Stimulated activated CD4-positive, alpha-beta T cell treated with anti-CD3 and anti-CD28 coated beads, TNF-alpha, amount 100 ng/mL, for 24 hours (primary cell): ENCODE data around the gene HBB.

Source experiments
- DNase-seq, 3 experiments: peaks; one replicate each; pipeline ENCODE4 v3.0.0-alpha.2; 2020; ENCODE audit warnings: low read depth in 3 of 3

Gene HBB

DNA sequence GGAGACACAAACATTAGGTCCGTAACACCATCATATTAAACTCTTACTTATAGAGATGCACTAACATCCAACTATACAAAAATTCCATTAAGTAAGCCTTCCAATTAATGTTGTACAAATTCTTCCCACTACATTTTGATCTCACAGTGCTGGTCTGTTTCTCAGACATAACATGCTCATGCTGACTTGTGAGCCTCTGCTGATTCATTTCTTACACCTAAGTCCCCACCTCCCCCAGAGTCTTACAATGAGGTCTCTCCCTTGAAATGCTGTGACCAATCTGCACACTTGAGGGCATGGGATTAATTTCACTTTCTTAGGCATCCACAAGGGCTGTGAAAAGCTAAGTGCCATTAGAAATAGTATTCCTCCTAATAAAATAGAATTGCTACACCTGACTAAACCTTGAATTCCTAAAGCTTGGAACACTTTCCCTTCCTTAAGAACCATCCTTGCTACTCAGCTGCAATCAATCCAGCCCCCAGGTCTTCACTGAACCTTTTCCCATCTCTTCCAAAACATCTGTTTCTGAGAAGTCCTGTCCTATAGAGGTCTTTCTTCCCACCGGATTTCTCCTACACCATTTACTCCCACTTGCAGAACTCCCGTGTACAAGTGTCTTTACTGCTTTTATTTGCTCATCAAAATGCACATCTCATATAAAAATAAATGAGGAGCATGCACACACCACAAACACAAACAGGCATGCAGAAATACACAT is 20.8 kb upstream of the HBB start:
- no peak for DNase-seq

DNA sequence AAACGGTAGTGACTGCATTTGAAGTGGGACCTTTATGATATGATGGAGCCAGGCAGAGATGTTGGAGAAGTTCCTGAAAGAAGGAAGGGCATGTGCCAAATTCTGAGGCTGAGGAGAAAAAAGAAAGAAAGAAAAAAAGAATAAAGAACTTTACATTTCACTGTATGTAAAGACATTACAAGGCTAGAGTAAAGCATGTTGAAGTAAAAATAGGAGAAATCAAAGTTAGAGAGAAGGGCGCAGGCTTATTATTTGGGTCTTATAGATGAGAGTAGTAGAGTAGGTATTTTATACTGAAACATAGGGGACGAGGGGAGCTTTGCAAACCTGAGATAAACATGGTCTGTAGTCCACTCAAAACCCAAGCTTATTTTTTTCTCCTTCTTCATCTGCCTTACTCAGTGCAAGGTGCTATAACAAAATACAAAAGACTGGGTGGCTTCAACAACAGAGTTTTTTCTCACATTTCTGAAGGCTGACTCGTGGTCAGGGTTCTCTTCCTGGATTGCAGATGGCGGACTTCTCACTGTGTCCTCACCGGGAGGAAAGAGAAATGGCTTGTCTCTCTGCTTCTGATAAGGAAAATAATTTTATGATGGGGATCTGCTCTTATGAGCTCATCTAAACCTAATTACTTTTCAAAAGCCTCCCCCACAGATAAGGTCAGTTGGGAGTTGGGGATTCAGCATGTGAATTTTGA is 20.1 kb upstream of the HBB start:
- no peak for DNase-seq

DNA sequence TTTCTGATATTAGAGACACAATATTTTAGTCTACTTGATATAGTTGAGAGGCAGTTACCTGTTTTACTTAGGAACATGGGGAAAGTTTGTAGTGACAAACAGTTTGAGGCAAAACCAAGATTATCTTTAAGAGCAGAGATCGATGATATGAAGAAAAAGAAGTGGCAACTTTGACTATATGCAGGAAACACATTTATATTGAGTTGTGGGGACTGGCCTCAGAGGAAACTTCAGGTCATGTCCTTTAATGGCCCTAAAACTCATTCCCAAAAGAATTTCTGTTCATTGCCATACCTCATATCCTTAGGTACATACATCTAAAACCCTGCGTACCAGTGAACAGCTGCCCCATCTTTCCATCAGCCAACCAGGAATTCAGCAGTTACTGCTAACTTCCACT is 18.3 kb upstream of the HBB start:
- no peak for DNase-seq

DNA sequence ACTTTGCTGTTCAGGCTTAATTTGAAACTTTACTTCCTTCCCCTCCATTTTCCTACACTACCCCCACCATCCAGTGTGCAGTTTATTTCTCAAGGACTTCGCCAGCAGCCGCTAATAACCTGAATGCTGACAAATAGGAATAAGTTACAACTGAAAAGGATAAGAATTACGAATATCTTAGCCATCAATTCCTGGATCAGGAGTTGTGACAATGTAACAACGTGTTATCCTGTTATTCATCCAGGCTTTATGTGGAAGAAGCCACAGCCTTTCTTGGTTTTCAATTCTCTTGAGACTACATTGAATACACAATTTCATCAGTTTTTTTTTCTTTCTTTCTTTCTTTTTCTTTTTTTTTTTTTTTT is 16.9 kb upstream of the HBB start:
- no peak for DNase-seq

DNA sequence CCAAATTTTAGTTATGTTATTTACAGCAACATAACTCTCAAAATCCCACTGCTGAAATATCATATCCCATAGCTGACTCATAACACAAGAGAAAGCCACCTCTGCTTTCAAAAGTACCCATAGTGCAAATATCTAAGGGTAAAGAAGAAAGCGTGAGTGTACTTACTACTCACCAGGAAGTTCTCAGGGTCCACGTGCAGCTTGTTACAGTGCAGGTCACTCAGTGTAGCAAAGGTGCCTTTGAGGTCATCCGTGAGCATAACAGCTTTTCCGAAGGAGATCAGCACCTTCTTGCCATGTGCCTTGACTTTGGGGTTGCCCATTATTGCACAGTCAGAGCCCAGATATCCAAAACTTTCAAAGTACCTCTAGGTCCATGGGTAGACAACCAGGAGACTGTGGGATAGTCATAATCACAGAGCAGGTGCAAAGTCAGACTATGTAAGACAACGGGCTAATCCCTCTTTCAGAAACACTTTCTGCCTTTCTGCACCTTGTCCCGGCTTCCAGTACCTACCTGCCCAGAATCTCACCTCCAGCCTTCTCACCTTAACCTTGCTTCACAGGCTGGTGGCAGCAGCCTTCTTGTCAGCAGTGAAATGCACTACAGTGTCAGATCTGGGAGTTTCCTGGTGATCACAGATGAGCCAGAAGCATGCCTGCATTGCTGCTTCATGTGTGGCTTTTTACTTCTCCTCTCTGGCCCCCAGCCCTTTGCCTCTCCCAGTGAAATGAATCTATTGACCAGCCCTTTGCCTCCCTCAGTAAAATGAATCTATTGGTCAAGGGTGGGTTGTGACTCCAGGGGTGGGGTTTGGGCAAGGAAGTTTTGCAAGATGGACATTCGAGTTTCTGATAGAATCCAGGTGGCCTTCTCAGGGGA is 16.3 kb upstream of the HBB start:
- DNase-seq: no peak

DNA sequence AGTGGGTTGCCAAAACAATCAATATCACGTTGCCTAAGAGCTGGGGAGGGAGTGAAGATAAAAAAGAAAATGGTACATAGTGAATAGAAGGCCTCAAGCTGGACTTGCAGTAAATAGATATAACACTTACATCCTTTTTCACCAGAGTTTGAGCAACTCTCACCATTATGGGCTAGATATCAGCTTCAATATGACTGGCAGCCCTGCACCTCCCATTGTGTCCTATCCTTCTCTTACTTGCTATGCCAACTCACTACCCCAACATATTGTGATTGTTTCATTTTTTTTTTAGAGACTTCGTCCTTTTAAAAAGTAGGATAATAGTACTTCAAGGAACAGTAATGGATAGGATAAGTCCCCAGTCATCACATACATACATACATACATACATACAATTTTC is 15.3 kb upstream of the HBB start:
- DNase-seq: no peak

DNA sequence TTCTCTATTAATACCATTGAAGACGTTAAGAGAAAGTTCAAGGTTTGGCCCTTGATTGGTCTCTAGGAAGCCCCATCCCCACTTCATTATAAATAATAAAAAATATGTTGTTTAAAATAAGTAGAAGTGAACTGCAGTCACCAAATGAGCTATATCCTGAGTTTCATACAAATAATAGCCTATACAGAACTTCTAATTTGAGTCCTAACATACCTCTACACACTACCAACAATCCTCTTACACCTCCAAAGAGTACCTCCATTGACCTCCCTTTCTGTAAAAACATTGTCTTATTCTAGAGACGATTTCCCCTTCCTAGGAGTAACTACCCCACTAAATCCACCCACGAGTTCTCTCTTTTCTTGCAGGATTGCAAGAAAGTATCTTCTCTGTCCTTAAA is 14.6 kb upstream of the HBB start:
- no peak for DNase-seq

DNA sequence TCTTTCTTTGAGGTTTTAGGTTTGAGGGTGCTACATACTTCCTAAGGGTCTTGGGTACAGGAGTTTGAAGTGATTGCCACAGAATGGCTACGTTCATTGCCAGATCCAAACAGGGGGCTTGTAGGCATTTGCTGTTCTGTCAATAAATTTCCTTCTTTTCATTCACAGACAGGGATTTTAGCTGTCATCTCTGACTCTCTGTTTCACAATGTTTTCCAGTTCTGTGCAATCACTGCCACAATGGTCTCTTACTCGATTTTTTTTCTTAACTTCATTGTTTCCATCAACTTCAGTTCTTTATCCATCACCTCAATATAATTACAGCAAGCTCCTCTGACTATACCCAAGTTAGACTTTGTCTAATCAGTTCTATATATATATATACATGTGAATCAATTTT is 13.6 kb upstream of the HBB start:
- DNase-seq: no peak

DNA sequence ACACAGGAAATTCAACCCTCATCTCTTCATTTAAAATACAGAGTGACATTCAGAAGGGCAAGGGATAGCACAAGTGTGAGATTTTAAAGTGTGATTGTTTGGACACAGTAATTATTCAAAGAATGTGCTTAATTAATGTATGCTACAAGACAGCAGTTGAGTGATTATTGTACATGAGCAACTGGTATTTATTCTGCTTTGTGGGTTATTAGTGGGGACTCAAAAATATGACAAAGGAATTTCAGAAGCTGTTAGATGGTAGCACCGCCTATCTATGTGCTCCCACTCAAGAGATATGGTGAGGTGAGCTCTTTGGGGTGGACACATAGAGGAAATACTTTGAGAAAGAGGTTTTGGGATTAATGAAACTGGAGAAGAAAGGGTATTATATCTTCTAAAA is 13.2 kb upstream of the HBB start:
- DNase-seq: no peak

DNA sequence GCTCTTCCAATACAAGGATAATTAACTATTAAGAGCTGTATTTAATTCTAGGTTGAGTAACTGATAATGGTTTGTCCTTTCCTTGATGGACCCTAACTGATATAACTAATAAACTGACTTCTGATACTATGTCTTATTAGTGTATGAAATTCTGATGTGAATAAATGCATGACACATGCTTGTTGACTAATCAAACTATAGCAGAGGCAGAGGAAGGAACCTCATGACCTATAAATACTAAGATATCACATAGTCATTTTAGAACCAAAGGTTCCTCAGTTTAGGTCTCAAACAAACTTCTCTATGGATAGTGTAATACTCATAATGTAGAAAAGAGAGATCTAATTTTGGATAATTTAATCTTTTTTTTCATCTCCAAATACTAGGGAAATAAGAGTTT is 12.2 kb upstream of the HBB start:
- DNase-seq: no peak

DNA sequence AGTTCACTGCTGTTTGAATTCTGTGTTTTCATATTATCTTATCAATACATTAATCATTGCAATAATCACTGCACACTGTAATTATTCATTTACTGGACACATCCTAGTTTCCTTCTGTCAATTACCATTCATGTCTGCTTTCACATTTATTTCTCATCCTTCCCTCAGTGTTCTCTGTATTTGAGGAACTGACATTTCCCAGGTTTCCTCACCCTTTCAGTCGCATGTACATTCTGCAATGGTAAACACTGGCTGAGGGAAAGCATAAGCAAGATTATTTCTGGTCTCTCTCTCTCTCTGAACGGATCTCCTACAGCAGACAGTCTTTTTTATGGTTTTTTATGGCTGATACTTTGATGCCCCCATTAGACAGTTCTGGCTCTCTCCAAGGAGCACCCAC is 11.6 kb upstream of the HBB start:
- DNase-seq: no peak

DNA sequence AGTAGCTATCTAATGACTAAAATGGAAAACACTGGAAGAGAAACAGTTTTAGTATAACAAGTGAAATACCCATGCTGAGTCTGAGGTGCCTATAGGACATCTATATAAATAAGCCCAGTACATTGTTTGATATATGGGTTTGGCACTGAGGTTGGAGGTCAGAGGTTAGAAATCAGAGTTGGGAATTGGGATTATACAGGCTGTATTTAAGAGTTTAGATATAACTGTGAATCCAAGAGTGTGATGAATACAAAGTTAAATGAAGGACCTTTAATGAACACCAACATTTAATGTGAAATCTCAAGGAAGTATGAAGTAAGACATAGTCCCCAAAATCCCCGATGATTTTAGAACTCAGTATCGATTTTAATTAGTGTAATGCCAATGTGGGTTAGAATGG is 10.5 kb upstream of the HBB start:
- DNase-seq: no peak

DNA sequence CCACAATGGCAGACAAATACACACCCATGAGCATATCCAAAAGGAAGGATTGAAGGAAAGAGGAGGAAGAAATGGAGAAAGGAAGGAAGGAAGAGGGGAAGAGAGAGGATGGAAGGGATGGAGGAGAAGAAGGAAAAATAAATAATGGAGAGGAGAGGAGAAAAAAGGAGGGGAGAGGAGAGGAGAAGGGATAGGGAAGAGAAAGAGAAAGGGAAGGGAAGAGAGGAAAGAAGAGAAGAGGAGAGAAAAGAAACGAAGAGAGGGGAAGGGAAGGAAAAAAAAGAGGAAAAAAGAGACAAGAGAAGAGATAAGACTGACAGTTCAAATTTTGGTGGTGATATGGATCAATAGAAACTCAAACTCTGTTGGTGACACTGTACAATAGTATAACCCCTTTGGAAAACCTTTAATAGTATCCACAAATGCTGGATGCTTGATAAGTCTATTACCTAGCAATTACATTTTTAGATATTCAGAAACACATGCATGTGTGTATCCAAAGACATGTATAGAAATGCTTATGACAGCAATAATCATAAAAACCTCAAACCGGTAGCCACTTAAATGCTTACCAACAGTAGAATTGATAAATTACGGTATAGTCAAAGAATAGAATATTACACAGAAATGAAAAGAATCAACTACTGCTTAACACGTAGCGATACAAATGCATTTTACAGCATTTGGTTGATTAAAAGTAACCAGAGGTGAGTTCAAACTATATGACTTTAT is 8.7 kb upstream of the HBB start:
- no peak for DNase-seq

DNA sequence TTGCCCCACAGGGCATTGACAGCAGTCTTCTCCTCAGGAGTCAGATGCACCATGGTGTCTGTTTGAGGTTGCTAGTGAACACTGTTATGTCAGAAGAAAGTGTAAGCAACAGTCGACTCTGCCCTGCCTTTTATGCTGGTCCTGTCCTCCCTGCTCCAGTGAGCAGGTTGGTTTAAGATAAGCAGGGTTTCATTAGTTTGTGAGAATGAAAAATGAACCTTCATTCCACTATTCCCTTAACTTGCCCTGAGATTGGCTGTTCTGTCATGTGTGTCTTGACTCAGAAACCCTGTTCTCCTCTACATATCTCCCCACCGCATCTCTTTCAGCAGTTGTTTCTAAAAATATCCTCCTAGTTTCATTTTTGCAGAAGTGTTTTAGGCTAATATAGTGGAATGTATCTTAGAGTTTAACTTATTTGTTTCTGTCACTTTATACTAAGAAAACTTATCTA is 7.5 kb upstream of the HBB start, which contains the start of gene HBD:
TSS of gene HBD (minus strand) at position 103 of the 454 bp plus-strand sequence. CDS start at position 53, 50 bp downstream.
- DNase-seq: no peak

DNA sequence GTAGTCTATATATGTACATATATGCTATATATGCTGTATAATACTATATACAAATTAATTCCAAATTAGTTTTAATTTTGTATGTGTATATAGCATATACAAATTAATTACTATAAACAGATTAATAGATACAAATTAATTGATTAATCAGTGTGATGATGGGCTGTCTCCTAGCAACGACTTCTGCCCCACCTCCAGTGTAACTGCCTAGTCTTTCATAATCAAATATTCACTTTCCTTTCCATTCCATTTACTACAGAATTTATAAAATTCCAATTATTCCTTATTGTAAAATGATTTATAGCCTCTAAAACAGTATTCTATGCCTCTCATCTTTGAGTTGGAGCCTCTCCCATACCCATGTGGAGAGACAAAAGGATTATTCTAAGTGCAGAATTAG is 6.4 kb upstream of the HBB start:
- DNase-seq: no peak

DNA sequence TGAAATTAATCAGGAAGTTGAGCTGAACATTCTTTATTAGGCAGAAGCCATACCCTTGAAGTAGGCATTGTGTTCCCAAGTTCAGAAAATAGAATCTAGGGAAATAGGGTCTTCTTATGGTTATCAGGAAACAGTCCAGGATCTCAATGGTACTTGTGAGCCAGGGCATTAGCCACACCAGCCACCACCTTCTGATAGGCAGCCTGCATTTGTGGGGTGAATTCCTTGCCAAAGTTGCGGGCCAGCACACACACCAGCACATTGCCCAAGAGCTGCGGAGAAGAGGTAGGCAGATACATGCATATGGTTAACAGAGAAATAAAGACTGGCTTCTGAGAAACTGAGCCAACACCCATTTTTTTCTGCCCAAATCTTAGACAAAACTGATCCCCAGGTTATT is 6.0 kb upstream of the HBB start:
- DNase-seq: no peak

DNA sequence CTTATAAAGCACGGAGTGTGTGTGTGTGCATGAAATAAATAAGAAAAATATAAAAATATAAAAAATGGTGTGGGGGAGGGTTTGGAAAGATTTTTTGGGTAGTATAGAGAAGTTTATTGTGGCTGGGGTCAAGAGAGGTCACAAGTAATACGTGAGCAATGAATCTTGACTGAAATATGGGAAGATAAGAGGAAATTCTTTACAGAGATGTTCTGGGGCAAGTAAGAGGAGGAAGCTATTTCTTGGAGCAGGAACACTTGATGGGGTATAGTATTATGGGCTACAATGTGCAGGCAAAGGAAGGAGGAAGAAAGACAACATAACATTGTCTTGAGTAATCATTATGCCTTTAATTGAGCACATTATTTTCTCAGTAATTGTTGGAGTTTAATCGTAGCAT is 5.3 kb upstream of the HBB start:
- no peak for DNase-seq

DNA sequence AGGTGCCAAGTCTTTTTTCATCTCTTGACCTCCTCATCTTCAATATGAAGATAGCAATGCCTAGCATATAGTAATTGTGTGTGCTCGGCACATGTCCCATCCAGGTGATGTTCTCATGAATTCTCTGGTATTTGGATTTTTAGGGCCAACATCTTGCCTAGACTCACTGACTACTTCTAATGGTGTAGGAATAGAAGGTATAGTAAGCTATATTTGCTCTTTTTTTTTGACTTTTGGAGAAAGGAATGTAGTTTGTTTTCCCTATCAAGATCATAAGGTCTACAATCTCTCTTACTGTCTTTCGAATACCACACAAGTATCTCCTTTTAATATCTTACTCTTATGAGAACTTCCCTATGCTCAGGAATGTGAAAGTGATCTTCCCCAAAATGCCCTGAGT is 4.2 kb upstream of the HBB start:
- no peak for DNase-seq

DNA sequence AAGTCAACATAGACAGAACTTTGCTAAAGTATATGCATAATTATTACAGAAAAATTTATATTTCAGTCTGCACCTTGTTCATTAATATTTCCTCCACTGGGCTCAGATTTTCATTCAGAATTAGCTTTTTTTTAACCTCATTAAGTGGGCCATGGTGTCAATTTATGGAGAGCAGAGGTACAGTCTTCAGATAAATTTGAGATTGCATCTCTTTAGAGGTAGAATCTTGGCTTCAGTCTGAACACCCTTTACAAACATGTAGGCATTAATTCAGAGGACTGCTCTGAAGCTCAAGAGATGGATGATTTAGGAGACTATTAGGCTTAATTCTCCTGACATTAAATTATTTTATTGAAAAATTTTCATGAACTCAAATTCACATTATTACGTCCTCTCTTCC is 3.4 kb upstream of the HBB start:
- no peak for DNase-seq

DNA sequence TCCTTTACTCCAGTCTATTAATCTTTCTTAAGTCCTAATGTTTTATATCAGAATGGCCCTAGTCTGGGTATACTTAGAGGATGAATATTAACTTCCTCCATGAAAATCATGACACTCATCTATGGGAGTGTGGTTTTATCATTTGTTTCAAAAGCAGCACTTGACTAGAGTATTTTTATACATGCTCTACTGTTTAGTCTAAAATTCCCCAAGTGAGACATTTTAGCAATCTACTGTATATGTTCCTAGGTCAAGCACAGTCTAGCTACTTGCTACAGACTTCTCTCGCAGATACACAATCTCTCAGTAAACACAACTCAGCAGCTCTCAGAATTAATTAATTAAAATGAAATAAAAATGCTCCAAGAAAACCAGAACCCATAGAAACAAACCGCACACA is 2.9 kb upstream of the HBB start:
- DNase-seq: no peak

DNA sequence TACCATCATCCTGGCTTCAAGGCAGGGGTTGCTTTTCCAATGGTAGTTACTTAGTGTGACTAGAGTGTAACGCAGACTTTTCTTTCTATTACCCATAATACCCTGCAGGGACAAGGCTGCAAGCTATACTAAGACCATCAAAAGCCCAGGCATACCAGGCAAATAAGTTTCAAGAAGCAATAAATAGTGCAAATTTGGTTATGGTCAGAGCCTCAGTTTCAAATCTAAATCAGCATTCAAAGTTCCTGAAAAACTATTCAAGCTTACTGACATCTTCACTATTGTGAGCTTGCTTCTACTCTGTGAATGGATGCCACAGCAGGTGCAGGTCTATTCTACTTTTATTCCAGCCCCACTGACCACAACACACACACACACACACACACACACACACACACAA is 2.5 kb upstream of the HBB start:
- no peak for DNase-seq

DNA sequence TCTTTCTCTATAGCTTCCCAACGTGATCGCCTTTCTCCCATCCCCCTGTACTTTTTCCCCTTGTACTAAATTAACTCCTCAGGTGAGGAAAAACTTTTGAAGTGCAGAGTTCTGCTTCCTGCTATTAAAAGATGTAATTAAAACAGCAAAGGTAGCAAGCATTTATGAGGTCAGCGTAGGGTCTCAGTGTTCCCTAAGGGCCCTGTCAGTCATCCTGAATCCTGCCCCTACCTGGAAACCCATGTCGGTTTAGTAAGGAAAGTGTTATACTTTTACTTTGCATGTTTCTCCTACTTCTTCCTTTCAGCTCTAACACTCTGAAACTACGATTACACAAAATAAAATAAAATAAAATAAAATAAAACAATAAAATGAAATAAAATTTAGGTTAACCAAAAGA is 1.3 kb upstream of the HBB start:
- DNase-seq: no peak
